GM19043 (cell line): ENCODE data around the gene CTNND2.
"Not testable (repeated sequence)": the region's sequence is repeated elsewhere in the genome, so short reads cannot be mapped to it uniquely, and the experiment has no call there.

Source experiments
- ATAC-seq: cut with Tn5 transposase; IDR thresholded peaks from one replicate; pipeline ENCODE4 v1.9.1; 2021; ENCODE audit warnings: low read depth; ENCODE audit not compliant: unreplicated experiment

CTNND2 gene

DNA sequence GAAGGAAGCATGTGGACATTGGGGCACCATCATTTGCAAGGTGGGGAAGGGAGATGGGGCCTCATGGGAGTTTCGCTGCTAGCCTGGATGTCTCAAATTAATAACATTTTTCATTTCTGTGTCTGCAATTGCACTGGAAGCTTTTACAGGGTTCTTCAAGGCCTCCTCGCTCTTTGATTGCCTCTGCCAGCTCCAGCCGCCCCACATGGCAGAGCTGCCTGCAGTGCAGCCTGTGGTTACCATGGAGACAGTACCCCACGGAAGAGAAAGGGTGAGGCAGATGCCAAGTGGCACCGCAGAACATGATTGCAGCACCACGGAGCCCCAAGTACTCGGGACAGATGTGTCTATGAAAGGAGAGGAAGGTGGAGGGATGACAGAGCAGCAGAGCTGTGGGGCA is 25.4 kb downstream of the CTNND2 start:
- no peak for ATAC-seq

DNA sequence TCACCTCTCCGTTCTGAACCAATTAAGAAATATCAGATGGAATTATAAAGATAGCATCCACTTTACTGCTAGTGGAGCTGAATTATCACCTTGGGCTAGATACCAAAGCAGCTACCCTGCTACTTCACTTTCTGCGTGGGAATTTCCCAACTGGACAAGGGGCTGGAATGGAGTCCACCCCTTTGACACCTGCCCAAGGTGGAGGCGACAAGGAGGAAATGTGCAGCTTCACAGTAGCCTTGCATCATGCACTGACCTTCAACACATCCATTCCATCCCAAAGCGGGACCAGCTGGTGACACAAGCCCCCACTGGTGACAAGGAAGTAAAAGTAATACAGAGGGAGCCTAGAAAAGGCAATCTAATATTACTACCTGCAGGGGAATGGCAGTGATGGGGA is 30.7 kb downstream of the CTNND2 start:
- no peak for ATAC-seq

DNA sequence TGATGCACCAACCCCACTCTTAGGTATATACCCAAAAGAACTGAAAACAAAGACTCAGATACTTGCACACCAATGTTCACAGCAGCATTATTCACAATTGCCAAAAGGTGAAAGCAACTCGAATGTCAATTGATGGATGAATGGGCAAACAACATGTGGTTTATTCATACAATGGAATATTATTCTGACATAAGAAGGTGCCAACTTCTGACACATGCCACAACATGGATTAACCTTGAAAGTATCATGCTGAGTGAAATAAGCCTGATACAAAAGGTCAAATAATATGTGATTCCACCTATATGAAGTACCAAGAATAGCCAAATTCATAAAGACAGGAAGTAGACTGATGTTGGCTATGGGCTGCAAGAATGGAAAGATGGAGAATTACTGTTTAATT is 35.0 kb downstream of the CTNND2 start:
- no peak for ATAC-seq

DNA sequence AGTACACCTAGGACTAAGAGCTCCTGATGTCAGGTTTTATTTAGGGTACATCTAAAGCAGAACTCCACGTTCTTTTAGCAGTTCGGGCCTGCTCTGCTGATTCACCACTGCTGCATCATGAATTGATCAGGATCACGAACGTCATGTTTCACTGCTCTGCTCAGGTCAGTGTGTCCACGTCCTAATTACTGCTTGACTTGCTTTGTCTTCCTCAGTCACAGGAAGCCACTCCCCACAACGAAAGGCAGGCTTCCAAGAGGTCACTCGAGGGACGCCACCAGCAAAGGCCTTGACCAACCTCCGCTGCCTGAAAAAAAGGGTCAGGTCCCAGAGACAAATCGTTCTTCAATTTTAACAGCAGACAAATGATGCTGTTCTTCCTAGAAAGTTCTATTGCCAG is 40.3 kb downstream of the CTNND2 start:
- no peak for ATAC-seq

DNA sequence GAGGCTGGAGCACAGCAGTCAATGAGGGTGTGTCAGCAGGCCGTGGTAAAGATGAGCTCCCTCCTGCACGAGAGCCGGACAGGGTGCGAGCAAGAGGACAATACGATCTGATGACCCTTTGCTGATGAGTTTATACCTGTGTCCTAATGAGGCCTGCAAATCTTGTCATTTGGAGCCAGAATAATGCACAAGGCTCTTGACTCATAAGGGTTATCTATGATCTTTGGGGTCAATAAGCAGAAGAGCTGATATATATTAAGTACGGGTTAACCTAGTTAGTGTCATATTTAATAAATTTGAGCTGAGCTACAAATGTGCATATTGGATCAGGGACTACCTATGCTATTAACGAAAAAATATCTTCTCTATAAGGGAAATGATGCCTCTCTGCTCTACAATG is 46.9 kb downstream of the CTNND2 start:
- no peak for ATAC-seq

DNA sequence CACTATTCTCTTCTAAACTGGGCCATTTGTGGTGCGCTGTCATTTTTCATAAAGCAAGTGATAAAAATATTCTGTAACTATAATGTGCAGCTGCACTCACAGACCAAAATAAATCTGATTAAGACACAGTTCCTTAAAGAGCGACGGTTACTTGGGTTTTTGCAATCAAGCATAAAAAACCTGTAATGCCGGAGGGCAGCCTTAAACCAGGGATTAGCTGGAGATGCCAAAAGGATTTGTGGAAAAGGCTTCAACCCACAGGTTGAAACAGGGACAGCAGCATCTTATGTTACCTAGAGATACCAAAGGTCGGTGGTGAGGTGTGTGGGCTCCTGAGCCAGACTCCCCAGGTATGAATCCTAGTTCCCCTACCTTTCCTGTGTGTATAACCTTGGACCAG is 49.3 kb downstream of the CTNND2 start:
- no peak for ATAC-seq

DNA sequence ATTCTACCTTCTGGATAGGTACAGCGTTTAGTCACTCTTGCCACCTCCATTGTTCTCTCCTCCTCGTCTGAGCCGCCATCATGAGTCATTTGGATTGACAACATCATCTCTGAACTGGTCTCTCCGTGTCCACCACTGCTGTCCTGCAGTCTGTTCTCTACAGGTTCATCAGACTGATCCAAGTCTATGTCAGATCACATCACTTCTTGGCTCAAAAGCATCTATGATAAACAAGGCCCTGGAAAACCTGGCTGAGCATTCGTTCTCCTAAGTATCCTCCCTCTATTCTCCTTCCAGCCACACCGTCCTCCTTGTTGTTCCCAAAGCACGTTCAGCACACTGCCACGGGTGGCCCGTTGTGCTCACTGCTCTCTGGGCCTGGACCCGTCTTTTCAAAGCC is 50.5 kb downstream of the CTNND2 start:
- no peak for ATAC-seq

DNA sequence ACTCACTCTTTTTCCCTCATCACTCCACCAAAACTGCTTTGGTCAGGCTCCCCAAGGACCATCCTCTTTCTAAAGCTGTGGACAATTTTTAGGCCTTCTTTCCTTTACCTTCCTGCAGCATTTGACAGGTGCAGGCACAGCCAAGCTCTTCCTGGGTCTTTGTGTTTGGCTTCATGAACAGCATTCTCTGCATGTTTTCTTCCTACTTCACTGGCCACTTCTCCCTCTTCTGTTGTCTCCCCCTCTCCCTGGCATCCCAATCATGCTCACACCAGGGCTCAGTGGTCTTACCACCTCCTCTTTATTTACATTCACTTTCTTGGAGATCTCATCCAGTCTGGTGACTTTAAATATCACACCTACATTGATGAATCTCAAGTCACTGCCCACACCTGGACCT is 51.1 kb downstream of the CTNND2 start:
- no peak for ATAC-seq

DNA sequence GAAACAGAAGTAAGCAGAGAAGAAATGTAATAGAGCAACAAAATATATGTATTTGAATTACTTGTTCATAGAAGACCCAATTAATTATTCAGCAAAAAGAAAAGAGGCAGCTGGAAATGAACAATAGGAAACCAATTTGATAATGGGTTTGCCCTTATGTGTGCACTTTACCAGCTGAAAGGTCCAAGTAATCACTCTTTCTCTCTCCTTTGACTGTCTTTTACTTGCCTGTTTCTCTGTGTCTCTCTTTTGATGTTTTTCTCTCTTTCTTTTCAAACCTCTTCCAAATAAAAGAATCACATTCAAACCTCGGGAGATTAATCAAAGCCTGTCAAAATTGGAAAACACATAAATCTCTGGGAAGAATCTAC is 51.5 kb downstream of the CTNND2 start:
- no peak for ATAC-seq

DNA sequence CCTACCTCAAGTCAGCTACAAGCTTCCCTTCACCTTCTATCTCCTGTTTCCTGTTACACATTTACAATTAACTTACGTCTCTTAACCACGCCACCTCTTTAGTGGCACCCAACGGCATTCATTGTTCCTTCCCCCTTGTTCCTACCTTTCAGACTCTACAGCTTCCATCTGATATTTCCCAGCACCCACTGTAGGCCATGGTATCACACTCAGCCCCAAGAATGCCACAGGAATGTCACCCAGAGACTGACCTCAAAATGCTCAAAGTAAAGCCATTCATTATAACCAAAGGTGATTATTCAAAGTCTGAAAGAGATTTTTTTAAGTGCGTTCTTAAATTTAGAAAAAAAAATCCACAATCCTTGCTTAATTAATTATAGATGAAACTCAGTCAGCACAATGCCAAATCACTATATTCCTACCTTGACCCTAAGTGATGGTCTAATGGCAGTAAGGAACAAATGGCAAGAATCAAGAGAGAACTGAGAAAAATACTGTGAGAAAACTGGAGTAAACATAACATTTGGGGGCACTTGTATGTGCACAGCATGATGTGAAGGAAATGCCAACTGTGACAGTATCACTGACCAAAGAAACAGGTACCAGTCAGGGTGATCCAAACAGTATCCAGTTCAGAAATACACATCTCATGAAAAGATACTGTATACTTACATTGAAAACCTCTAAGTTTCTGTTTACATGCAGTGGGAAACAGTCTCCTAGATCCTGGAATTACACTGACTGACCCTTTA is 52.1 kb downstream of the CTNND2 start:
- no peak for ATAC-seq

DNA sequence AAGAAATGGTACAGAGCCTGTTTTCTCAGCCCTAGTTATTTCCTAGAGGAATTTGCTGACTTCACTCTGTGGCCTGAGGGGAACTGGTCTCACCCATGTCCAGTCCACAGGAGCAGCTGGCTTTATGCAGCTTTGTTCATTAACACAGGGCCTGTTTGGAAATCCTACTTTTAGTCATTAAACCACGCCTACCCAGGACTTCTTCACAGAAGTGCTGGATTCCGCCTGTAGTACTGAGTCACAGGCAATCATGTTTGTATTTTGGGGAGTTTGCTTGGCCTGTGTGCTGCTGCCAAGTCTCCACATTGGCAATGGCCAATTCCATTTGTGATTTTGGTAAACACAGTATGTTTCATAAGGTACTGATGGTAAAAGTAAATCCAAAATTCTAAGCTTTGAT is 52.8 kb downstream of the CTNND2 start:
- ATAC-seq = no peak

DNA sequence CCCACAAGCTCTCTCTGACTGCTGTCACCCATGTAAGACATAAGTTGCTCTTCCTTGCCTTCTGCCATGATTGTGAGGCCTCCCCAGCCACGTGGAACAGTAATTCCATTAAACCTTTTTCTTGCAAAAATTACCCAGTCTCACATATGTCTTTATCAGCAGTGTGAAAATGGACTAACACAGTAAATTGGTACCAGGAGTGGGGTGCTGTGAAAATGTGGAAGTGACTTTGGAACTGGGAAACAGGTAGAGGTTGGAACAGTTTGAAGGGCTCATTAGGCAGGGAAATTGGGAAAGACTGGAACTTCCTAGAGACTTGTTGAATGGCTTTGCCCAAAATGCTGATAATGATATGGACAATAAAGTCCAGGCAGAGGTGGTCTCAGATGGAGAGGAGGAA is 75.7 kb downstream of the CTNND2 start:
- not testable (repeated sequence) for ATAC-seq

DNA sequence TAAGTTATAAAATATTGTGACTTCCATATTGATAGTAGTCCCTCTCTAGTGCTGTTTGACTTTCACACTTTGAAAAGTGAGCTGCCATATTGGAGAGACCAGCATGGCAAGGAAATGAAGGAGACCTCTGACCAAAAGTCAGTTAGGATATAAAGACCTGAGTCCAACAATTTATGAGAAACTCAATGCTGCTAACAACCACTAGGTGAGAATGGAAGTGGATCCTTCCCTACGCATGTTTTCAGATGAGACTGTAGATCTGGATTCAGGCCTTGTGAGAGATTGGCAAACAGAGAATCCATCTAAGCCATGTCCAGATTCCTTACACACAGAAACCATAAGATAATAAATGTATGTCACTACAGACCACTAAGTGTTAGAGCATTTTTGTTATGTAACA is 81.6 kb downstream of the CTNND2 start:
- no peak for ATAC-seq

DNA sequence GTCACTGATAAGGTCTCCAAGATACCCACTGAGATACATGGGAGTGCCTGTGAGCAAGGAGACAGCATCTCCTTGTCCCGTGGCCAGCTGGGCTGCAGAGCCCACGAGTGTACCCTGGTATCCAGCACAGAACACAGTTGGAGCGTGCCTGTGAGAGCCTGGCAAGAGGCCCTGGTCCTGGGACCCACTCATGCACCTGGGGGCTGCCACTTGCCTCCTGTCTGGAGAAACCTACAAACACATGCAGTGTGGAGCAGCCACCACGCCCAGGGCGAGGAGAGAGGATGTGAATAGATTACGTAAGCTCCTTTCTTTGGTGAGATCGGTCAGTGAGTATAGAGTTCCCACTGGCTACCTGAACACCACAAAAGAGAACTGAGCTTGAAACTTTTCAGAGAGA is 88.3 kb downstream of the CTNND2 start:
- no peak for ATAC-seq

DNA sequence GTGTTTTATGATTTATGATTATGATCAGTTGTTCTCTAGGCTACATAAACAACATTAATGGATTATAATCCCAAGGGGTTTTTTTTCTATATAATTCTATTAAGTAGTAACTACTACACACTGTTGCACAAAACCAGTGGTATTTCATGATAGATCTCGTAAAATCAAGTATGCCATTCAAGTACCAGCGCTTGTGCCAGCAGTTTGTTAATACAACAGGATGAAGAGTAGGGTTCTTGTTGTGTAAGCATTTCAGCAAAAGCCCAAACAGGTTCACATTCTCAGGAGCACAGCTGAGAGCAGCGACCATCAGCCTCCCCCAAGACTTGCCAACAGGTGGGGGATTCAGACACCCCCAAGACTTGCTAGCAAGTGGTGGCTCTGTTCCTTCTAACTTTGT is 88.8 kb downstream of the CTNND2 start:
- no peak for ATAC-seq

DNA sequence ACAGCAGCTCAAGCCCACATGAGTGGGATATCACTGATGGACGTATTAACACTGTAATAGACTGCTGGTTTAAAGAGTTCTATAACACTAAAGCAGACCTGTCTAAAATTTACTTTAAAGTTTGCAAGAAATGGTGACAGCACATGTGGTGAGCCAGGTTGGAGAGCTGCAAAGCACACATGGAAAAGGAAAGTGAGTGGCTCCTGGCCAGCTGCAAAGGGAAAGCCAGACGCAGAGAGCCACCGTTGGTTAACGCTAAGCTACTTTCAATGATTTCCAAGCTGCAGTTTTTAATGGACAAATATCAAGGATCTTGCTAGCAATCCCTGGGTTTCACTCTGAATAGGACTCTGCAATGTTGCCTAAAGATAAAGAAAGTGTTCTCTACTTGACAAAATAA is 89.9 kb downstream of the CTNND2 start:
- ATAC-seq = no peak

DNA sequence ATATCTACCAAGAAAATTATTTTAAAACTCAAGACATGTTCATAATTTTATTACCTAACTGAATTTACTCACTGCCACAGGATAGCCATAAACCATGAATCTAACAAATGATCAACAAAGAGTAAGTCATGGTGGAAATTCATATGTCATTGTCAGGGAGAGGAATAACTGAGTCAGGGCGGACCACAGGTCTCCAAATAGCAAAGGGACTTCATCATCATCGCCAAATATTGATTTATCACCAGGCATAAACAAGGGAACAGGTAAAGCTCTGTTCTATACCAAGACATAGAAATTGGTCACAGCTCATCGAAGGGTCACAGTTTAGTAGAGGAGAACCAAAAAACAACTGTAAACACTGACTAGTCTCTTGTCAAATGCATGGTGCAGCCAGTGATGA is 94.8 kb downstream of the CTNND2 start:
- no peak for ATAC-seq

DNA sequence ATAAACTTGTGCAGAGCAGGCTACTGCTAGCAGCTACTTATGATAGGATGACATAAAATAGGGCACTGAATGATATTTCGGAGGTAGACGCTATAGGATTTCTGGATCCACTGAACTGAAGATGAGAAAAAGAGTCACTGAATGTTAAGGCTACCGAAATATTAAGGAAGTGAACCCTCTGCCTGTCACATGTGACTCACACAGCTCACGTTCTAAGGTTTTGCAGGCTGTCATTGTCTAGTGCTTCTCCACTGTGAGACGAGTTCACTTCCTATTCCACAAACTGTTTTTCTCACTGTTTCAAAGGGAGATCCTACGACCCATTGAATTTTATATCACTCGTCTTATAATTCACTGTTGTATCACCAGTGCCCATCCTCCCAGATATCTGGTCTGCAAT is 100.8 kb downstream of the CTNND2 start:
- no peak for ATAC-seq

DNA sequence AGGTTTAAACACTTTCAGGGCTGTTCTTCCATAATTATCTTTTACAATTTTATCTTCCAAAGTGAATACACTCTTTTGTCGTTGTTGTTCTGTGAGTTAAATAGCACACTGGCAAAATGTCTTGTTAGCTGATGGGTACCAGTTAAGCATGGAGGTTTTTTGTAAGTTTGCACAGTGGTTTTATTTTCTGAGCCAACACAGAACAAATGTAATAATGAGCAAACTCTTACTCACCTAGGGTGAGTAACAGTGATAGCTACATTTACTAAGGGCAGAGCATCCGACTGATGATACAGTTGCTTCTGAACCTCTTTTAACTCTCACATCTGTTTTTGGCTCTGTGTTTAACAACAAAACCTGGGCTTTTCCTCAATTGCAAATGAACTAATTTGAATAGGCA is 103.2 kb downstream of the CTNND2 start:
- no peak for ATAC-seq

DNA sequence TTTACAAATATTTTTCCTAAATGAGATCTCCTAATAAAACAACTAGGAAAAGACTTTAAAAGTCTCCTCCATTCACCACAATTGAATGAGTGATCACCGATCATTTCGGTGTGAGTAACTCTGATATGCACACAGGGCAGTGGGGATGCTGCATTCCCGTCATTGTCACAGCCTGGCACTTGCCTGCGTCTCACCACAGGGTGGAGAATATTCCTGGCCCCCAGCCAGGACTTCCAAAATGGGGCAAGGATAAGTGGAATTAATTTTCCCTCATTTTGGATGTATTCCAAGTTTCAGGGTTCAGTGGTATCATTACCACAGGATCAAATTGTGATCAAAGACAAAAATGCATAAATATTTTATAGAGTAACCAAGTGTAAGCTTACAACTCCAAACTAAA is 107.1 kb downstream of the CTNND2 start:
- ATAC-seq = no peak

DNA sequence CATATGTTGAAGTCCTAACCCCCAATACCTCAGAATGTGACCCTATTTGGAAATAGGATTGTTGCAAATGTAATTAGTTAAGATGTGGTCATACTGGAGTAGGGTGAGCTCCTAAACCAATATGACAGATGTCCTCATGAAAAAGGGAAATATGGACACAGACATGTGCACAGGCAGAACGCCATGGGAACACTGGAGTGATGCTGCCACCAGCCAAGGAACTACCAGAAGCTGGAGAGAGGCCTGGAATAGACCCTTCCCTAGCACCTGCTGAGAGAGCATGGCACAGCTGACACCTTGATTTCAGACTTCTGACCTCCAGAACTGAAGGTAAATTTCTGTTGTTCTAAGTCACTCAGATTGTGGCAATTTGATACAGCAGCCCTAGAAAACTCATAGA is 110.8 kb downstream of the CTNND2 start:
- ATAC-seq = no peak

DNA sequence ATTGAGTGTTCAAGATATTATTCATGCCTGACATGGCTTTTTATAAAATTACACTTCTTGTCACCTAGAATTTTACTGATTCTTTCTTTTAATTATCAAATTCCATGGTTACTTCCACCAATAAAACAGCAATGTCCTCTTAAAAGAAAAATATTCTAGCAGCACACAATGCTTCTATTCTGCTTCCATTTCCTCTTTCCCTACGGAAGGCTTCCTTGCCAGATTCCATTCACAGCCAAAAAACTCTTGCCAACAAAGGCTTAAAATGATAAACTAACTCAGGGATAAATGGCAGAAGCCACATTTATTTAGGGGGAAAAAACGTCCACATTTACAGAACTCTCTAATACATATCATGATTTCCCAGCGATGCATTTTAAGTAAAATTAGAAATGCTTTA is 111.6 kb downstream of the CTNND2 start:
- ATAC-seq = no peak

DNA sequence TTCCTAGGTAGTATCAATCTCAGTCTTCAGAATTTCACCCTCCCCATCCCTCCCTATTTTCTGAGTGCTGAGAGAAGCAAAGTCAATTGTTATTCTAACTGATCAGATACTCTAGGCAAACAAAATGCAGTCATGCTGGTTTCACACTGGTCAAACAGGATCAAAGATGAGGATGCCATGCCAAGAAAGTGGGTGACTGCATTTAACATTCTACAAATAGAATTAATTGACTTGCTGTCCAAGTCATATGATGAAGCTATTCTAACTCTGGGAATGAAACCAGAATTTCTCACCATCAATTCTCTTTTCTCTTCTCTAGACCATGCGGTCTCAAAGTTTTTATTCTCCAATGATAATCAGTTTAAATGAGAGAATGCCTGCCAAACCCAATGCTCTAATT is 112.5 kb downstream of the CTNND2 start:
- ATAC-seq = no peak
